Right atrium auricular region (tissue), 2 donors: ENCODE data around the gene IFITM10. TPM values are rescaled to one million over a fixed set of nuclear protein-coding genes. Genes with fewer than 3 reads are reported as not detected.

ENCODE experiments used
- DNase-seq: peaks from one replicate; pipeline ENCODE4 v3.0.0-alpha.2; 2019; ENCODE audit warnings: low spot score
- H3K27ac ChIP-seq, 2 donors: fragments of 200-600 bp; sonication (generic); 1 replicate in 1 of 2; 2 replicates in 1 of 2; pipeline ENCODE4 v1.5.1; 2016 to 2019
- H3K27me3 ChIP-seq, 2 donors: fragments of 200-600 bp; sonication (generic); one replicate each; pipeline versions ENCODE4 v1.5.1 to v1.6.0; 2017 to 2019
- H3K36me3 ChIP-seq: fragments of 200-600 bp; sonication (generic); one replicate; pipeline ENCODE4 v1.5.1; 2016
- H3K4me1 ChIP-seq, 2 donors: fragments of 200-600 bp; sonication (generic); one replicate each; pipeline versions ENCODE4 v1.5.1 to v1.6.0; 2017 to 2019
- H3K4me3 ChIP-seq, 2 donors: fragments of 200-600 bp; sonication (generic); 1 replicate in 1 of 2; 2 replicates in 1 of 2; pipeline ENCODE4 v1.5.1; 2017 to 2019; ENCODE audit warnings: mild to moderate bottlenecking in 1 of 2, moderate library complexity in 1 of 2
- H3K9me3 ChIP-seq, 2 donors: fragments of 200-600 bp; sonication (generic); one replicate each; pipeline ENCODE4 v1.5.1; 2019
- CTCF ChIP-seq, 2 donors: fragments of 200-600 bp; sonication (generic); IDR thresholded peaks; one replicate each; pipeline ENCODE4 v1.5.1; 2019; ENCODE audit warnings: antibody characterized with exemption in 2 of 2
- total RNA-seq, 2 donors: library from RNA; depleted of rRNA; stranded (reverse); fragments of >200 nt; gene quantifications; one replicate each; pipeline ENCODE4 v1.1.0, GENCODE V29; 2016

IFITM10 gene
- total RNA-seq, 2 donors from 2014 or later, result 0.37 to 0.47 TPM

DNA sequence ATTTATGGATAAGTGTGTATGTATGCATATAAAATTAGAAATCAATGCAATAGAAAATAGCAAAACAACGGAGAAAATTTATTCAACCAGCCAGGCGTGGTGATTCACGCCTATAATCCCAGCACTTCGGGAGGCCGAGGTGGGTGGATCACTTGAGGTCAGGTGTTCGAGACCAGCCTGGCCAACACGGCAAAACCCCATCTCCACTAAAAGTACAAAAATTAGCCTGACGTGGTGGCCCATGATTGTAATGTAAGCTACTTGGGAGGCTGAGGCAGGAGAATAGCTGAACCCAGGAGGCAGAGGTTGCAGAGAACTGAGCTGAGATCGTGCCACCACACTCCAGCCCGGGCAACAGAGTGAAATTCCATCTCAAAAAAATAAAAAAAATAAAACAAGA lies 47.9 kb downstream of the IFITM10 start:
- no peak for DNase-seq
- Histone ChIP-seq H3K4me1 (no peaks in the 10 kb centered on the region), H3K4me3 (no peak overlapping the region), H3K27me3 (no peaks in the 10 kb centered on the region), H3K36me3 (no peaks in the 10 kb centered on the region), H3K27ac (no peak overlapping the region), H3K9me3 (no peaks in the 10 kb centered on the region)
- TF ChIP-seq CTCF (IDR thresholded peaks at IDR 0.05), result no peak

GRCh38 chr11:1701091-1701807 lies 49.1 kb downstream of the IFITM10 start:
- Histone ChIP-seq H3K27ac (no peak overlapping the region), H3K27me3 (no peaks in the 10 kb centered on the region), H3K9me3 (no peaks in the 10 kb centered on the region), H3K4me1 (no peaks in the 10 kb centered on the region), H3K4me3 (no peak overlapping the region), H3K36me3 (no peaks in the 10 kb centered on the region)
- TF ChIP-seq CTCF (IDR thresholded peaks at IDR 0.05), result no peak
- no peak for DNase-seq

- Histone ChIP-seq H3K27me3 (no peaks in the 10 kb centered on the region), H3K27ac (no peak overlapping the region)
These were observed 50.6 kb downstream of the IFITM10 start for GRCh38 chr11:1699771-1700170.

GRCh38 chr11:1696608-1697570 lies 53.5 kb downstream of the IFITM10 start, which contains the start of gene KRTAP5-6:
Gene KRTAP5-6, plus strand, starts transcription at chr11:1697195. Its CDS starts 51 bp downstream, at chr11:1697246.
- Histone ChIP-seq H3K9me3 (no peaks in the 10 kb centered on the region), H3K4me1 (peaks cover 0 to 16% of the 10 kb centered on the region in 2 donors), H3K36me3 (no peaks in the 10 kb centered on the region), H3K27ac (no peak within 1 kb of the TSS), H3K27me3 (no peaks in the 10 kb centered on the region), H3K4me3 (no peak within 1 kb of the TSS)
- TF ChIP-seq CTCF (IDR thresholded peaks at IDR 0.05), result no peak
- no peak for DNase-seq

More at GRCh38 chr11:1699771-1700170, 50.6 kb downstream of the IFITM10 start:
- no peak overlapping the region for H3K4me3 ChIP-seq
- no peaks in the 10 kb centered on the region for H3K4me1 ChIP-seq
- H3K36me3 ChIP-seq, result no peaks in the 10 kb centered on the region
- TF ChIP-seq CTCF (IDR thresholded peaks at IDR 0.05), result no peak
- H3K9me3 ChIP-seq, result no peaks in the 10 kb centered on the region
- no peak for DNase-seq

DNA sequence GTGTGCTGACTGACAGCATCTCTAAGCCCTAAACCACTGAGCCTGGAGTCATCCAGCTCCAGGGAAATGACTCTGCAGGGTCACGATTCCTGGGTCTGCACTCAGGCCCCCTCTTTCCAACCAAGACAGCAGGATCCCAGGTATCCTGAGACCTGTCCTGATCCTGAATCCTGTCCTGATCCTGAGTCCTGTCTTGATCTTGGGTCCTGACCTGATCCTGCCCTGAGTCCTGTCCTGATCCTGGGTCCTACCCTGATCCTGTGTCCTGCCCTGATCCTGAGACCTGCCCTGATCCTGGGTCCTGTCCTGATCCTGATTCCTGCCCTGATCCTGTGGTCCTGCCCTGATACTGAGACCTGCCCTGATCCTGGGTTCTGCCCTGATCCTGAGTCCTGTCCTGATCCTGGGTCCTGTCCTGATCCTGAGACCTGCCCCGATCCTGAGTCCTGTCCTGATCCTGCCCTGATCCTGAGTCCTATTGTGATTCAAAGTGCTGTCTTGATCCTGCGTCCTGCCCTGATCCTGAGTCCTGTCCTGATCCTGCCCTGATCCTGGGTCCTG lies 54.8 kb downstream of the IFITM10 start:
- H3K4me3 ChIP-seq, result no peak overlapping the region
- H3K9me3 ChIP-seq, result no peaks in the 10 kb centered on the region
- H3K27me3 ChIP-seq, result no peaks in the 10 kb centered on the region
- H3K4me1 ChIP-seq, result peaks cover 0 to 16% of the 10 kb centered on the region in 2 donors
- H3K36me3 ChIP-seq, result no peaks in the 10 kb centered on the region
- H3K27ac ChIP-seq, result no peak overlapping the region
- no peak for TF ChIP-seq CTCF (IDR thresholded peaks at IDR 0.05)
- no peak for DNase-seq
